ENCODE measurements around the gene BNC2.

BNC2 gene

DNA sequence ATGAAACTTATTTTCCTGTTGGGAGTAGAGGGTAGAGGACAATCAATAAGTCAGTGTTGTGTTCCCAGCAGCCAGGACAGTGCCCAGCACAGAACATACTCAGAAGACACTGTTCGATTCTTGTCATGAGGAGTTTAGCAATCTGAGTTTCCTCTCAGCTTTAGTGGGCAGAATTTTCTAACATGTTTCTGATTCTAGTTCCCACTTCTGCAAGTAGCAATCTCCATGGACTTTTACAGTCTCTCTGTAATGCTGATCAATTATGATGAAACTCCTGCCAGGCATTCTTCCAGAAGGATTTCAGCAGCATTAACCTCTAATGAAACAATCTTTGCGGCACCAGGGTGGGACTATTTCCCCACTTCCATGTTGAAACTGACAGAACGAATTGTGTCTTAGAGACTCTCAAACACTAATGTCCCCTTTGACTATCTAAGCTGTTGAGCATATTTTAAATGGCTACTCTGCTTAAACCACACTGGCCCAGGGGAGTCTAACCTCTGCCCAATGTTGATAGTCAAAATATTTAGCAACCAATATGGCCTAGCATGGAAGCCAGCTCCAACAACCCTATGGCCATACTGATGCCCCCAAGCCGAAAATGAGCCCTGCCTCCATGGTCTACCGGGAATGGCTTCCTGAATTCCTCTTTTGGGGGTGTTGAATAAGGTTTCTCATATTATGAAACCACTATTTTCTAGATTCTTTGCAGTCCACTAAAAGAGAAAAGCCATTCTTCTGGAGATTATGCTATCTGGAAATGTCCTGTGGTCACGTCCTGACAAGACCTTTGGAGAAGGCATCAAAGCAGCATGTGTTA lies 484.3 kb downstream of the BNC2 start:
- DNase-seq (ENCODE audit: low spot score), result no peak
- in situ Hi-C loops (cut with MboI; ENCODE audit: low sequenced_read_pairs, unreplicated experiment), result no loop called here
- TF ChIP-seq CTCF (IDR thresholded peaks at IDR 0.05; ENCODE audit: borderline replicate concordance, control extremely low read depth, extremely low read depth, insufficient read depth, missing control alignments), result no peak

DNA sequence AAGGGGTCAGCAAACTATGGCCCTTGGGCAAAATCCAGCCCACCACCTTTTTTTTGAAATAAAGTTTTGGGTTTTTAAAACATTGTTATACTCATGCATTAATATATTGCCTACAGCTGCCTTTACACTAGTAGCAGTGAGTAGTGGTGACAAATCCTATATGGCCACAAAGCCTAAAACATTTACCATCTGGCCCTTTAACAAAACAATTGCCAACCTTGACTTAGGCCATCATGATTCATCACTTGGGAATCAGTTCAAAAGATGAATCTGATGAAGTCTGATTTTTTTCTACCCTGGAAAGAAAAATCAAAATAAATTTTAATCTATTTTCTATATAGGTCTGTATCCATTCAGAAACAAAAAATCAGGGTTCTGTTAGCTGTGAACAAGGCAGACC lies 484.9 kb downstream of the BNC2 start:
- no peak for TF ChIP-seq CTCF (IDR thresholded peaks at IDR 0.05; ENCODE audit: borderline replicate concordance, control extremely low read depth, extremely low read depth, insufficient read depth, missing control alignments)
- DNase-seq (ENCODE audit: low spot score), result no peak
- in situ Hi-C loops (cut with MboI; ENCODE audit: low sequenced_read_pairs, unreplicated experiment), result no loop called here

GRCh38 chr9:16384993-16385392 lies 485.5 kb downstream of the BNC2 start:
- DNase-seq (ENCODE audit: low spot score), result no peak
- in situ Hi-C loops (cut with MboI; ENCODE audit: low sequenced_read_pairs, unreplicated experiment), result no loop called here
- no peak for TF ChIP-seq CTCF (IDR thresholded peaks at IDR 0.05; ENCODE audit: borderline replicate concordance, control extremely low read depth, extremely low read depth, insufficient read depth, missing control alignments)

GRCh38 chr9:16377311-16377710 lies 493.2 kb downstream of the BNC2 start:
- in situ Hi-C loops (cut with MboI; ENCODE audit: low sequenced_read_pairs, unreplicated experiment), result no loop called here
- no peak for DNase-seq (ENCODE audit: low spot score)
- no peak for TF ChIP-seq CTCF (IDR thresholded peaks at IDR 0.05; ENCODE audit: borderline replicate concordance, control extremely low read depth, extremely low read depth, insufficient read depth, missing control alignments)

DNA sequence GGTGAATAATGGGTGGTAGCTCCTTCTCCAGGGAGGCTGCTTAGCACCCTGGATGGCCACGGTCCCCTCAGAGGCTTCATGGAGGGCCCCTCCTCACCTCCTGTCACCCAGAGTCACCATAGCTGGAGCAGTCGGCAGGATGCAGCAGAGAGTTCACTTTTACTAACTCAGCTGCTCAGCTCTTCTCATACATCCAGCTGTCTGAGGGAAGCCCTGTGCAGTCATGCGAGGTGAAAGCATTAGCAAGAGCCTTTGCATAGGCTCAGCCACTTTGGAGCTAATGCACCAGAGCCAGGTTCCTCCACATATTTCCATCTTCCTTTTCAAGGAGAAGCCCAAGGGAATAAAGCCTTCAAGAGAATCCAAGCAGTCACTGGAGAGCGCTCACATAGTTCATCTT lies 499.2 kb downstream of the BNC2 start:
- no peak for DNase-seq (ENCODE audit: low spot score)
- in situ Hi-C loops (cut with MboI; ENCODE audit: low sequenced_read_pairs, unreplicated experiment), result no loop called here
- no peak for TF ChIP-seq CTCF (IDR thresholded peaks at IDR 0.05; ENCODE audit: borderline replicate concordance, control extremely low read depth, extremely low read depth, insufficient read depth, missing control alignments)

- in situ Hi-C loops (cut with MboI; ENCODE audit: low sequenced_read_pairs, unreplicated experiment), result no loop called here
- no peak for TF ChIP-seq CTCF (IDR thresholded peaks at IDR 0.05; ENCODE audit: borderline replicate concordance, control extremely low read depth, extremely low read depth, insufficient read depth, missing control alignments)
- DNase-seq (ENCODE audit: low spot score), result no peak
These were observed 499.8 kb downstream of the BNC2 start for GRCh38 chr9:16370647-16371046.

Data from GM13976 (cell line).